ENCODE results near the gene ETV4.

ETV4 gene

GRCh38 chr17:43545383-43545632 is 832 bp downstream of the ETV4 start:
- no peak overlapping the region for H3K4me3 ChIP-seq (ENCODE audit: low read length, poor library complexity, severe bottlenecking)
- no peaks in the 10 kb centered on the region for H3K27me3 ChIP-seq (ENCODE audit: insufficient read depth, low read length, poor library complexity, severe bottlenecking)
- H3K9ac ChIP-seq (ENCODE audit: low read depth, low read length, poor library complexity, severe bottlenecking), result no peak overlapping the region
- H3F3A ChIP-seq (ENCODE audit: low read depth), result no peaks in the 10 kb centered on the region
- H3K4me1 ChIP-seq (ENCODE audit: insufficient read depth, low read length, poor library complexity, severe bottlenecking), result peaks cover 6% of the 10 kb centered on the region
- no peak overlapping the region for H3K4me2 ChIP-seq (ENCODE audit: low read depth, low read length, poor library complexity, severe bottlenecking)
- no peaks in the 10 kb centered on the region for H3K9me2 ChIP-seq (replicated peaks; ENCODE audit: low read depth, low read length)
- no peaks in the 10 kb centered on the region for H3K36me3 ChIP-seq (ENCODE audit: insufficient read depth, low read length)
- no peaks in the 10 kb centered on the region for H3K9me3 ChIP-seq (ENCODE audit: insufficient read depth, low read depth, low read length)
- peaks cover 7% of the 10 kb centered on the region for H4K20me1 ChIP-seq (ENCODE audit: insufficient read depth, low read length, poor library complexity, severe bottlenecking)
- TF ChIP-seq EZH2phosphoT487 (IDR thresholded peaks at IDR 0.05; ENCODE audit: borderline replicate concordance) (no peak), CTCF (conservative IDR thresholded peaks at IDR 0.05; ENCODE audit: low read length) (no peak)
- H3K79me2 ChIP-seq (ENCODE audit: insufficient read depth, low read length), result no peaks in the 10 kb centered on the region
- H2AFZ ChIP-seq (ENCODE audit: low read length), result no peak overlapping the region

- Histone ChIP-seq H3K9me3 (ENCODE audit: insufficient read depth, low read depth, low read length) (no peaks in the 10 kb centered on the region), H3K27me3 (ENCODE audit: insufficient read depth, low read length, poor library complexity, severe bottlenecking) (no peaks in the 10 kb centered on the region), H3F3A (ENCODE audit: low read depth) (no peaks in the 10 kb centered on the region), H3K9ac (ENCODE audit: low read depth, low read length, poor library complexity, severe bottlenecking) (no peak overlapping the region), H3K4me2 (ENCODE audit: low read depth, low read length, poor library complexity, severe bottlenecking) (no peak overlapping the region), H3K4me1 (ENCODE audit: insufficient read depth, low read length, poor library complexity, severe bottlenecking) (peaks cover 6% of the 10 kb centered on the region), H2AFZ (ENCODE audit: low read length) (no peak overlapping the region), H3K4me3 (ENCODE audit: low read length, poor library complexity, severe bottlenecking) (no peak overlapping the region), H4K20me1 (ENCODE audit: insufficient read depth, low read length, poor library complexity, severe bottlenecking) (peaks cover 7% of the 10 kb centered on the region), H3K9me2 (replicated peaks; ENCODE audit: low read depth, low read length) (no peaks in the 10 kb centered on the region), H3K79me2 (ENCODE audit: insufficient read depth, low read length) (no peaks in the 10 kb centered on the region), H3K36me3 (ENCODE audit: insufficient read depth, low read length) (no peaks in the 10 kb centered on the region)
- TF ChIP-seq CTCF (conservative IDR thresholded peaks at IDR 0.05; ENCODE audit: low read length) (no peak), EZH2phosphoT487 (IDR thresholded peaks at IDR 0.05; ENCODE audit: borderline replicate concordance) (no peak)
These were observed 2.2 kb downstream of the ETV4 start for GRCh38 chr17:43543771-43544575.

GRCh38 chr17:43543300-43543699 is 2.8 kb downstream of the ETV4 start:
- Histone ChIP-seq H3K9me3 (ENCODE audit: insufficient read depth, low read depth, low read length) (no peaks in the 10 kb centered on the region), H3K4me1 (ENCODE audit: insufficient read depth, low read length, poor library complexity, severe bottlenecking) (peaks cover 6% of the 10 kb centered on the region), H2AFZ (ENCODE audit: low read length) (no peak overlapping the region), H3K4me3 (ENCODE audit: low read length, poor library complexity, severe bottlenecking) (no peak overlapping the region), H3K36me3 (ENCODE audit: insufficient read depth, low read length) (no peaks in the 10 kb centered on the region), H3K9me2 (replicated peaks; ENCODE audit: low read depth, low read length) (no peaks in the 10 kb centered on the region), H3K27me3 (ENCODE audit: insufficient read depth, low read length, poor library complexity, severe bottlenecking) (no peaks in the 10 kb centered on the region), H3K4me2 (ENCODE audit: low read depth, low read length, poor library complexity, severe bottlenecking) (no peak overlapping the region), H4K20me1 (ENCODE audit: insufficient read depth, low read length, poor library complexity, severe bottlenecking) (peaks cover 7% of the 10 kb centered on the region), H3F3A (ENCODE audit: low read depth) (no peaks in the 10 kb centered on the region), H3K9ac (ENCODE audit: low read depth, low read length, poor library complexity, severe bottlenecking) (no peak overlapping the region), H3K79me2 (ENCODE audit: insufficient read depth, low read length) (no peaks in the 10 kb centered on the region)
- no peak for TF ChIP-seq EZH2phosphoT487 (IDR thresholded peaks at IDR 0.05; ENCODE audit: borderline replicate concordance)

- Histone ChIP-seq H3K79me2 (ENCODE audit: insufficient read depth, low read length) (no peaks in the 10 kb centered on the region), H3K4me3 (ENCODE audit: low read length, poor library complexity, severe bottlenecking) (no peak overlapping the region), H3K9me3 (ENCODE audit: insufficient read depth, low read depth, low read length) (no peaks in the 10 kb centered on the region), H3K4me2 (ENCODE audit: low read depth, low read length, poor library complexity, severe bottlenecking) (no peak overlapping the region), H3K4me1 (ENCODE audit: insufficient read depth, low read length, poor library complexity, severe bottlenecking) (peaks cover 6% of the 10 kb centered on the region), H3K9me2 (replicated peaks; ENCODE audit: low read depth, low read length) (no peaks in the 10 kb centered on the region), H3K27me3 (ENCODE audit: insufficient read depth, low read length, poor library complexity, severe bottlenecking) (no peaks in the 10 kb centered on the region), H3F3A (ENCODE audit: low read depth) (no peaks in the 10 kb centered on the region), H4K20me1 (ENCODE audit: insufficient read depth, low read length, poor library complexity, severe bottlenecking) (peaks cover 7% of the 10 kb centered on the region), H3K36me3 (ENCODE audit: insufficient read depth, low read length) (no peaks in the 10 kb centered on the region), H2AFZ (ENCODE audit: low read length) (no peak overlapping the region), H3K9ac (ENCODE audit: low read depth, low read length, poor library complexity, severe bottlenecking) (no peak overlapping the region)
- no peak for TF ChIP-seq EZH2phosphoT487 (IDR thresholded peaks at IDR 0.05; ENCODE audit: borderline replicate concordance)
- no peak for TF ChIP-seq CTCF (conservative IDR thresholded peaks at IDR 0.05; ENCODE audit: low read length)
These were observed 3.3 kb downstream of the ETV4 start for GRCh38 chr17:43542859-43543258.
